ENCODE results near the gene PCNX3.
A peak's percentile ranks its signal among the peaks of the same experiment; 100 is the strongest.

The PCNX3 gene

DNA sequence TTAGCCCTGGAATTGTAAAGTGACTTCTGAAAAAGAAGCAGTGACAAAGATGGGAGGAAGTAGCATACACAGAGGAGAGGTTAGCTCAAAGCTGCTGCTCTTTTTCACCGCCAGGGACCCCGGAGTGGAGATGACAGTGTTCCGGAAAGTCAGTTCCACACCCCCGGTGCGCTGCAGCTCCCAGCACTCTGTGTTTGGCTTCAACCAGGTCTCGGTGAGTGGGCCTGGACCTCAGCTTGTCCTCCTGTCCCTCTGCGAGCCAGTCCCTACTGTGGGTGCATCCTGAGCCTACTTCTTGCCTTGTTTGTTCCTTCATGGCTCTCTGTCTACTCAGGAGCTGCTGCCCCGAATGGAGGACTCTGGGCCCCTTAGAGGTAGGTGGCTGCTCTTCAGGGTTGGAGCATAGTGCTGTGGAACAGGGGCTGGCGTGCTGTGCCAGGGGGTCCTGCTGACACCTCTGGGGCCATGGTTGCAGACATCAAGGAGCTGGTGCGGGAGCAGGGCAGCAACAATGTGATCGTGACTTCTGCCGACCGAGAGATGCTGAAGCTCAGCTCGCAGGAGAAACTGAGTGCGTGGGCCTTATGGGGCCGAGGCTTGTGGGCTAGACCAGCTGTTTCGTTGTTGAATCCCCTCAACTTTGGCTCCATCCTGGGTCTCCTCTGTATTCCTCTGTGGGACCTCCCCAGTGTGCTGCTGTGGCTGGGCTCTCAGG, 1.7 kb downstream of the PCNX3 start:
- no peak for DNase-seq
- intact Hi-C loops (cut with DNase I) = loop anchor here (5.0 kb wide), 1 partner anchor 35 kb away; no protein-coding TSS in a partner anchor

DNA sequence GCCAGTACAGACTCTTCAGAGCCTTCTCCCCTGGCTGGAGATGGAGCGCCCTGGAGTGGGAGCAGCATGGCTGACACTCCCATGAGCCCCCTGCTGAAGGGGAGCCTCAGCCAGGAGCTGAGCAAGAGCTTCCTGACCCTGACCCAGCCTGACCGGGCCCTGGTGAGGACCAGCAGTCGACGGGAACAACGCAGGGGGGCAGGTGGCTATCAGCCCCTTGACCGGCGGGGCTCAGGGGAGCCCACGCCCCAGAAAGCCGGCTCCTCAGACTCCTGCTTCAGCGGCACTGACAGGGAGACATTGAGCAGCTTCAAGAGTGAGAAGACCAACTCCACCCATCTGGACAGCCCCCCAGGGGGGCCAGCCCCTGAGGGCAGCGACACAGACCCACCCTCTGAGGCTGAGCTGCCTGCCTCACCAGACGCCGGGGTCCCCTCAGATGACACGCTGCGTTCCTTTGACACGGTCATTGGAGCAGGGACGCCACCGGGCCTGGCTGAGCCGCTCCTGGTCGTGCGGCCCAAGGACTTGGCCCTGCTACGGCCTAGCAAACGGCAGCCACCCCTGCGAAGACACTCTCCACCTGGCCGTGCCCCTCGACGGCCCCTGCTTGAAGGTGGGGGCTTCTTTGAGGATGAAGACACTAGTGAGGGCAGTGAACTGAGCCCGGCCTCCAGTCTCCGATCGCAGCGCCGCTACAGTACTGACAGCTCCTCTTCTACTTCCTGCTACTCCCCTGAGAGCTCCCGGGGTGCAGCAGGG, 2.6 kb downstream of the PCNX3 start:
- intact Hi-C loops (cut with DNase I) = loop anchor here (5.0 kb wide), 1 partner anchor 34 kb away; no protein-coding TSS in a partner anchor
- no peak for DNase-seq

DNA sequence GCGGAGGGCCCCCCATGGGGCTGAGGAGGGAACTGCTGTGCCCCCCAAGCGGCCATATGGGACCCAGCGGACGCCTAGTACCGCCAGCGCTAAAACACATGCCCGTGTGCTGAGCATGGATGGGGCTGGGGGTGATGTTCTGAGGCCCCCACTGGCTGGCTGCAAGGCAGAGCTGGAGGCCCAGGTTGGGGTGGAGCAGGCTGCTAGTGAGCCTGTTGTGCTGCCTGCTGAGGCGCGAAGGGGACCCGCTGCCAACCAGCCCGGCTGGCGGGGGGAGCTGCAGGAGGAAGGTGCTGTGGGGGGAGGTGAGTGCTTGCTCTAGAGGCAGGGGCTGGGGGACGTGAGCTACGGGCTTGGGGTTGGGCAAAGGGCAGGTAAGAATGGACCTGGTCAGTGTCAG, 3.2 kb downstream of the PCNX3 start:
- intact Hi-C loops (cut with DNase I) = loop anchor here (5.0 kb wide), 1 partner anchor 34 kb away; no protein-coding TSS in a partner anchor
- no peak for DNase-seq

GRCh38 chr11:65619281-65619928, 3.8 kb downstream of the PCNX3 start:
- intact Hi-C loops (cut with DNase I) = loop anchor here (5.0 kb wide), 1 partner anchor 33 kb away; no protein-coding TSS in a partner anchor
- no peak for DNase-seq

GRCh38 chr11:65620666-65621065, 5.1 kb downstream of the PCNX3 start:
- intact Hi-C loops (cut with DNase I) = no loop called here

DNA sequence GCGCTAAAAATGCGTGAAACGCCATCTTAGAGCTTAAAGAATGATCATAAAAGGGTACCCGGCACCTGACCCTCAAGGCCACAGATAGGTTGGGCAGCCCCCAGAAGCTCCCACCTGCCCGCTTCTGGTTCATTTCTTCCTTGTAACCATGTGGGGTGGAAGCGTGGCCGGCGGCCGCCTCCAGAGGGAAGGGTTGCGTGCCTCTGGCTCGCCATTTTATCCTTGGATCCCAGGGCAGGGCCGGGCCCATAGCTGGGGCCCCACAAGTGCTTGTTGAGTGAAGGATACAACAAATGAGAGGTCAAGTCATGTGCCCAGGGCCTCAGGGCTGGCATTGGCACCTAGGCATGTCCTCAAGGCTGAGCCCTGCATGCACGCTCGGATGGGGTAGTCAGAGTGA, 5.9 kb downstream of the PCNX3 start:
- intact Hi-C loops (cut with DNase I) = no loop called here
- no peak for DNase-seq

More at GRCh38 chr11:65620666-65621065, 5.1 kb downstream of the PCNX3 start:
- no peak for DNase-seq

DNA sequence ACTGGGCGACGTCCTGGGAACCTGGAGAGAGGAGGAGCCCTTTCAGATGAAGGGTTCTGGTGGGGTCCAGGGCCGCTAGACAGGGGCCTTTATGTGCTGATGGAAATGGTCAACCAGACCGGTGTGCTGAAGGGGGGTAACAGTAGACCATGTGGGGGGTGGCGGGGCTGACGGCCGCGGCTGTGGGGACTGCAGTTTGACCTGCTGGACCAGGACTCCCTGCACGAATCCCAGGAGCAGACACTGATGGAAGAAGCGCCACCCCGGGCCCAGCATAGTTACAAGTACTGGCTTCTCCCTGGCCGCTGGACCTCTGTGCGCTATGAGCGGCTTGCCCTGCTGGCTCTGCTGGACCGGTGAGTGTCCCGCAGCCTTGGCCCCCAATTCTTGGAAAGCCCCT, 6.4 kb downstream of the PCNX3 start:
- intact Hi-C loops (cut with DNase I) = no loop called here

GRCh38 chr11:65623177-65623576, 7.6 kb downstream of the PCNX3 start:
- intact Hi-C loops (cut with DNase I) = no loop called here
- DNase-seq = no peak

More for the DNA sequence above, 6.4 kb downstream of the PCNX3 start:
- no peak for DNase-seq

- DNase-seq = no peak
- intact Hi-C loops (cut with DNase I) = no loop called here
Observed at GRCh38 chr11:65623852-65624616, 8.5 kb downstream of the PCNX3 start.

DNA sequence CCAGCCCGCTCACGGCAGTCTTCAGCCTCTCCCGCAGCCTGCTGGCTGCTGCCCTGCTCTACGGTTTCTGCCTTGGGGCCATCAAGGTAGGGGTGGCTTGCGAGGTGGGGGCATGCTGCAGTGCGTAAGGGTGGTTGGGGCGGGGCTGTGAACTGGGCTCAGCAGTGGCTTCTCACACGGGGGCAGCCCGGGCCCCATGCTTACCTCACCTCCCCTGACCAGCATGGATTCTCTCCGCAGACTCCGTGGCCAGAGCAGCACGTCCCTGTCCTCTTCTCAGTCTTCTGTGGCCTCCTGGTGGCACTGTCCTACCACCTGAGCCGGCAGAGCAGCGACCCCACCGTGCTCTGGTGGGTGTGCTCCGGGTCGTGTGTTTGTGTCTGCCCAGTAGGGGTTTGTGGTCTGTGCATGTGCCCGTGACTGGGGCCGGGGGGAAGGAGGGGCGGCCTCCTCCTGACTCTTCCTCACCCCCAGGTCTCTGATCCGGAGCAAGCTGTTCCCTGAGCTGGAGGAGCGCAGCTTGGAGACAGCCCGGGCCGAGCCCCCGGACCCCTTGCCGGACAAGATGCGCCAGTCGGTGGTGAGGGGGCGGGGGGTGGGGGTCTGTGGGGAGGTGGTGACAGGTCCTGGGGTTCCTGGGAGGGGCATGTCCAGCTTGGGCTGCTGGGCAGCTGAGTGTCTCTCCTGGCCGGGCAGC, 9.5 kb downstream of the PCNX3 start:
- no peak for DNase-seq
- intact Hi-C loops (cut with DNase I) = loop anchor here (5.0 kb wide), 1 partner anchor 82 kb away; no protein-coding TSS in a partner anchor

DNA sequence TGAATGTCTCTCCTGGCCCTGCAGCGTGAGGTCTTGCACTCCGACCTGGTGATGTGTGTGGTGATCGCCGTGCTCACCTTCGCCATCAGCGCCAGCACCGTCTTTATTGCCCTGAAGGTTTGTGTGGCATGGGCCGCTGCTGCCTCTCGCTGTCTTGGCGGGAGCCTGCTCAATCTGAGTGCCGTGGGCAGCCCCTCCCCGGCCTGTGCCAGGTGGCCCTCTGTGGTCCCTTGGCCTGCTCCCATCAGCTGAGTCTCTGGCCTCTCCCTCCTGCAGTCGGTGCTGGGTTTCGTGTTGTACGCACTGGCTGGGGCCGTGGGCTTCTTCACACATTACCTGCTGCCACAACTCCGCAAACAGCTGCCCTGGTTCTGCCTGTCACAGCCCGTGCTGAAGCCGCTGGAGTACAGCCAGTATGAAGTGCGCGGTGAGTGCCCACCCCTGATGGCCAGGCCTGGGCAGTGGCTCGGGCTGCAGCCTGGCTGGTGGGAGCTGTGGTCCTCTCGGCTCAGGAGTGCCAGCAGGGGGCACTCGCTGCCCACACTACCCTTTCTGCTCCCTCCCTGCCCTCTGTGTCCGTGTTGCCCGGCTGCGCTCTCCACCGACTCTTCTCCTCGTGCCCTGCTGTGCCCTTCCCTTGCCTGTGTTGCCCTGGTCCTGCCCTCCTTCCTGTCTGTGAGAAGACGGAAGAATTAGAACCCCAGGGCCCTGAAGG, 10.2 kb downstream of the PCNX3 start:
- peak in 8 of 10 donors; percentile 63 to 96 (median 76) for DNase-seq

GRCh38 chr11:65627202-65627601, 11.6 kb downstream of the PCNX3 start:
- intact Hi-C loops (cut with DNase I) = loop anchor here (5.0 kb wide), 1 partner anchor 80 kb away; no protein-coding TSS in a partner anchor
- DNase-seq = no peak

More for the DNA sequence above, 10.2 kb downstream of the PCNX3 start:
- intact Hi-C loops (cut with DNase I) = loop anchor here (1.0 to 5.0 kb wide), 3 partner anchors 82 to 193 kb away; no protein-coding TSS in a partner anchor

- DNase-seq = no peak
- intact Hi-C loops (cut with DNase I) = loop anchor here (5.0 kb wide), 1 partner anchor 78 kb away; no protein-coding TSS in a partner anchor
Observed at GRCh38 chr11:65629579-65629978, 14.0 kb downstream of the PCNX3 start.

DNA sequence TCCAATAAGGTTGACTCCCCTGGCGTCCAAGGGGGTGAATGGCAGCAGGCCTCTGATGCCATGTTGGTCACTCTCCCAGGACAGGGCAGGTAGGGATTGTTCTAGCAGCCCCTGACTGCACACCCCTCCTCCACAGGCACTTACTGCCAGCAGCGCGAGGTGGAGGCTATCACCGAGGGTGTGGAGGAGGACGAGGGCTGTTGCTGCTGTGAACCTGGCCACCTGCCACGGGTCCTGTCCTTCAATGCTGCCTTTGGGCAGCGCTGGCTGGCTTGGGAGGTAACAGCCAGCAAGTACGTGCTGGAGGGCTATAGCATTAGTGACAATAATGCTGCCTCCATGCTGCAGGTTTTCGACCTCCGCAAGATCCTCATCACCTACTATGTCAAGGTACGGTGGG, 14.6 kb downstream of the PCNX3 start:
- no peak for DNase-seq
- intact Hi-C loops (cut with DNase I) = no loop called here

- no peak for DNase-seq
- intact Hi-C loops (cut with DNase I) = no loop called here
Observed at GRCh38 chr11:65633390-65634108, 18.0 kb downstream of the PCNX3 start.

GRCh38 chr11:65634109-65634436, 18.5 kb downstream of the PCNX3 start:
- no peak for DNase-seq
- intact Hi-C loops (cut with DNase I) = no loop called here

GRCh38 chr11:65634440-65634839, 18.9 kb downstream of the PCNX3 start:
- DNase-seq = no peak
- intact Hi-C loops (cut with DNase I) = no loop called here
